Astrocyte (in vitro differentiated cells and primary cell): ENCODE measurements around the gene RTL1.

Experiments used
- EZH2 ChIP-seq: IDR thresholded peaks from 2 replicates; pipeline ENCODE4 v1.6.1; 2012; ENCODE audit warnings: mild to moderate bottlenecking, low read length, inconsistent platforms; ENCODE audit not compliant: insufficient read depth
- TF ChIP-seq, protein P1 (sequence below): IDR thresholded peaks from 2 replicates; pipeline ENCODE4 v1.5.1; 2011; ENCODE audit warnings: low read depth, mild to moderate bottlenecking, inconsistent platforms, low read length, moderate library complexity; ENCODE audit not compliant: insufficient read depth

GRCh38 chr14:100910888-100911664 lies 7.6 kb upstream of the RTL1 start:
- TF ChIP-seq, protein P1, sequence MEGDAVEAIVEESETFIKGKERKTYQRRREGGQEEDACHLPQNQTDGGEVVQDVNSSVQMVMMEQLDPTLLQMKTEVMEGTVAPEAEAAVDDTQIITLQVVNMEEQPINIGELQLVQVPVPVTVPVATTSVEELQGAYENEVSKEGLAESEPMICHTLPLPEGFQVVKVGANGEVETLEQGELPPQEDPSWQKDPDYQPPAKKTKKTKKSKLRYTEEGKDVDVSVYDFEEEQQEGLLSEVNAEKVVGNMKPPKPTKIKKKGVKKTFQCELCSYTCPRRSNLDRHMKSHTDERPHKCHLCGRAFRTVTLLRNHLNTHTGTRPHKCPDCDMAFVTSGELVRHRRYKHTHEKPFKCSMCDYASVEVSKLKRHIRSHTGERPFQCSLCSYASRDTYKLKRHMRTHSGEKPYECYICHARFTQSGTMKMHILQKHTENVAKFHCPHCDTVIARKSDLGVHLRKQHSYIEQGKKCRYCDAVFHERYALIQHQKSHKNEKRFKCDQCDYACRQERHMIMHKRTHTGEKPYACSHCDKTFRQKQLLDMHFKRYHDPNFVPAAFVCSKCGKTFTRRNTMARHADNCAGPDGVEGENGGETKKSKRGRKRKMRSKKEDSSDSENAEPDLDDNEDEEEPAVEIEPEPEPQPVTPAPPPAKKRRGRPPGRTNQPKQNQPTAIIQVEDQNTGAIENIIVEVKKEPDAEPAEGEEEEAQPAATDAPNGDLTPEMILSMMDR, result no peak
- no peak for TF ChIP-seq EZH2
